HG02973 (cell line): ENCODE measurements around the gene MFRP.

Experiments used
- ATAC-seq: cut with Tn5 transposase; IDR thresholded peaks from one replicate; pipeline ENCODE4 v1.9.1; 2021; ENCODE audit warnings: moderate library complexity; ENCODE audit not compliant: unreplicated experiment

The MFRP gene

DNA sequence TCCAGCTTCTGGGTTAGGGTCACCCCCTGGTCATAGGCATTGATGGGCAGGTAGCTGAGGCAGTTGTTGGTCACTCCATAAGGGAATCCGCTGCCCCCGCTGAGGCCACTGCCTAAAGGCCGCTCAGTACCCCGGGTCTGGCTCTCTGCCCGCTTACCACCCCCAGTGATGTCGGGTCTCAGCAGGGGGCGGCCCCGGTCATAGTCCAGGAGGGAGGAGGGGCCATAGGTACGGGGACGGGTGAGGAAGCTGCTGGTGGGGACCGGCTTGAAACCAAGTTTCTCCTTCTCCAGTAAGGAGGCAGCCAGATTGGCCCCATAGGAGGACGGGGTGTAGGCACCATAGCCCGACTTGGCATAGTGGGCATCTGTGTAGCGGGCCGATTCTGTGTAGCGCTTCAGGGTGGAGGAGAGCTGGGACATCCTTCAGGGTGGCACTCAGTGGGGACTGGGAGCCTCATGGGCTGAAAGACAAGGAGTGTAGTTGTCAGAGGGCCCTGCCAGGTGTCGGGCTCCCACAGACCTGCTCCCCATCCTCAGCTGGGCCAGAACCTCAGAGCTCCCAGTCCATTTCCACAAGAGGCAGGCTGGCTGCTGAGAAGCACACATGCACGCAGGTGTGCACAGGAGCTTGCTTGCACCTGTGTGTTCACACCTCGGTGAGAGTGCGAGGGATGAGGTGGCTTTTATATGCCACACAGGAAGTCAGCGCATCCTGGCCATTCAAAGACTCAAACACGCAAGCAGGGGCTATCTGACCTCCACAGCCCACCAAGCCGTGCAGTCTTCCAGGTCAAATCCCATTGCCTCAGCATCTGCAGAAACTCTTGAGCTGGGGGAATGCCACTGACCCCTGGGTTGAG, 26.8 kb upstream of the MFRP start:
- ATAC-seq: no peak

DNA sequence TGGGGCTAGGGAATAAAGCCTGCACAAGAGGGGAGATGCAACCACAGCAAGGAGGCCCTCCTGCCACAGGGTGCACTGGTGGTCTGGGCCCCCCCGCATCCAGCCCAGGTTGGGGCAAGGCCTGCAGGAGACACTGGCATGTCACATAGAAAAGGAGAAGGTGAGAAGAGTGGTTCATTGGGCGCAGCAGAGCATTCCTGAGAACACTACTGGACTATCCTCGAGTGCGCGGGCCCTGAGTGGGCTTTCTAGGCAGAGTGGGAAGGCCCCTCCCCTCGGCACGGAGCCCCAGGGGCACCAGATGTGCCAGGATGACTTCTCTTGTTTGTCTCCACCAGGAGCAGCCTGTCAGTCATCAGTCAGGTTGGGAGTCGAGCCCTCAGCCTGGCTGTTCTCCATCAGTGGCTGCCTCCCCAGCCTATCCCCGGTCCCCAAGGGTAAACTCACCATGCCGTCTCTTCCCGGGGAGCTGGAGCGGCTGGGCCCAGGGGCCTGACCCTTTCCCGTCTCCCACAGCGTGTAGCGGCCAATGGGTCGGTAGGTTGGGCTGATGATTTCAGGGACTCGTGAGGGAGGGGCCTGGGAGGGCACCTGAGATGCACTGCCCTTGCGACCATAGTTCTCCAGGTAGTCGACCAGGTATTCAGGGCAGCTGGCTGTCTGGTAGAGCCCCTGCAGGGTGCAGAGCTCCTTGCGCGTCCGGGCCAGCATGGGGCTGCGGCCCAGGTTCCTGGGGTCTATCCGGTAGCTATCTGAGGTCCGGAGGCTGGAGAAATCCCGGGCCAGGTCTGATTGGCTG, 26.0 kb upstream of the MFRP start:
- ATAC-seq: no peak

DNA sequence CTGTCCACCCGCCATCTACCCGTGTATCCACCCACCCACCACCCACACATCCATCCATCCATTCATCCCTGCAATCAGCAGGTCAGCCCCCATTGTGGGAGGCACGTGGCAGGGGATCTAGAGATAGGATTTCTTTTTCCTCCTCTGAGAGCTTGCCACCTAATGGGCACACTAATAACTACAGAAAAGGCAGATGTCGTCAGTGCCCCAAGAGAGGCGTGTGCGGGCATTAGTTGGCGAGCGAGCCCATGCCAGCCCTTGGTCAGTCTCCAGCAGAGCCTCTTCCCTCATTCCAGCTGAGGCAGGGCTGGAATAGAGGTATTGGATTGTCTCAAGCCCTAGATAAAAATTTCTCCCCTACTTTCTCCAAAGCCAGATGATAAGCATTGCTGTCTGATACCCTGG, 25.3 kb upstream of the MFRP start:
- no peak for ATAC-seq

DNA sequence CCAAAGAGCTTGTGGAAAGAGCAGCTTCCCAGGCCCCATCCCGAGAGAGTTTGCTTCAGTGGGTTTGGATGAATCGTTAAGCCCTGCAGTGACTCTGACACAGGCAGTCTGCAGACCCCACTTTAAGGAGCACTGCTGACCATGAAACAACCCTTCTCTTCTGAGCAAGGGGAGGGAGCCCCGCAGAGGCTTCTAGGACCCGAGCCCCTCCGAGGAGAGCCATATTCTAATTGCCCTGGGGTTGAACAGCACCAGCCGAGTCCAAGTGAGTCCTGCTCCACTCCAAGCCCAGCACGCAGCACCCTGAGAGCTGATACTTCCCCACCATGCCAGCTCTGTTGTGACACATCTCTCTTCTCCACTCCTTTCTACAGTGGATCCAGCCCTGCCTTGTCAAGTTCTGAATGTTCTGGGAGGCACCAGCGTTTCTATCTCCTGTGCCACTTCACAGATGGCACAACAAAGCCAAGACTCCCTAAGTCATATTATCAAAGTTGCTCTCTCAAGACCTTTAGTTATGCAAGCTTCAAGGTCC, 24.6 kb upstream of the MFRP start:
- ATAC-seq: no peak

DNA sequence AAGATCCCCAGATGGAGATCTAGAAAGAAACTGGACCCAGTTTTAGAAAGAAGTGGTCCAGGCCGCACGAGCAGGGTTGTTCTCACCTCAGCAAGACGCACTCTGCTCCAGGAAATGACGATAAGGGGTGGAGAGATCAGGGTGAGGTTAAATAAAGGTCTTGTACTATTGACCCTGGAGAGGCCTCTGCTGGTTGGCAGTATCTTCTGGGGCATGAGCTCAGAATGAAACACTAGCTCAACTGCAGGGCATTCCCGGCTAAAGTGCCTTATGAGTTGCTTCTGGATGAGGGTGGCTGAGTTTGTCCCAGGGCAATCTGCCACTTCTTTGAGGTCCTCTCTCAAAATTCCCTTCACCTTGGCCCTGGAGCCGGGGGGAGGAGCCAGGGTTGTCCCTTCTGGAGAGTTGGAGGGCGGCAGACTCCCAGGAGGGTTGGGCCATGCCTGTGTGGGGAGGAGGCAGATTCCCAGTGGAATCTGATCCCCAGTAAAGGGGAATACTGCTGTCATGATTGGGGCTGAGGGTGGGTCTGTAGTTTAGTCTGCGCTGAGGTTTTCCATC, 24.1 kb upstream of the MFRP start:
- ATAC-seq: no peak

DNA sequence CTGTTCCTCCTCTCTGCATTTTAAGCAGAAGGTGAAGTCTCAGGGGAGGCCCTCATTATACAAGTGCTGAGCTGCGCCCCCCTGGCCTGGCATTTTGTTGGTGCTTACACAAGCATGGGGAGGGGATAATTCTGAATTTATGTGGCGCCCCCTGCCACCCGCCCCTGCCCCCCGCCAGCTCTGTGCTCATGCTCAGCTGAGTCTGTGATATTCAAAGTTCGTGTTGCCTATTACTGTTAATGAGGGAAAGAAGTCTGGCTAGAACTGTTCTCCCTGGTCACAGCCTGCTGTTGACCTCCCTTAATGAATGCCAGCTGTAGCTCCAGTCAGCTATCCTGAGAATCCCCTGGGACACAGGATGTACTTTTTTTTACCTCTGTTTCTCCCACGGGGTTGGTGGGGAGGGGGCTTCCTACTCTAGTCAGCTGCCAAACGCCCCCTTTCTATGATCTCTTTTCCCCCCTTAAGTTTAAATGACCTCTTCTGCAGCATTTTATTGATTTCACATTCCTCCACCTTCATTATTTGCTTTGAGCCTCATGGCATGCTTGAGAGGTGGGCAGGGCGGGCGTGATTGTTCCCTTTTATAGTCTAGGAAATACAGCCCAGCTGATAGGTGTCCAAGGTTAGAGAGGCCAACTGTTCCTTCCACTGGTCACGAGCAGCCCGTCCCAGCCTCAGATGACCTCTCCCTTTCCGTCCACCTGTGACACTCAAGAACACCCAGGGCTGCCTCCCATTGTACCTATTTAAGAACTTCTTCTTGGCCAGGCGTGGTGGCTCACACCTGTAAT, 22.8 kb upstream of the MFRP start:
- no peak for ATAC-seq

DNA sequence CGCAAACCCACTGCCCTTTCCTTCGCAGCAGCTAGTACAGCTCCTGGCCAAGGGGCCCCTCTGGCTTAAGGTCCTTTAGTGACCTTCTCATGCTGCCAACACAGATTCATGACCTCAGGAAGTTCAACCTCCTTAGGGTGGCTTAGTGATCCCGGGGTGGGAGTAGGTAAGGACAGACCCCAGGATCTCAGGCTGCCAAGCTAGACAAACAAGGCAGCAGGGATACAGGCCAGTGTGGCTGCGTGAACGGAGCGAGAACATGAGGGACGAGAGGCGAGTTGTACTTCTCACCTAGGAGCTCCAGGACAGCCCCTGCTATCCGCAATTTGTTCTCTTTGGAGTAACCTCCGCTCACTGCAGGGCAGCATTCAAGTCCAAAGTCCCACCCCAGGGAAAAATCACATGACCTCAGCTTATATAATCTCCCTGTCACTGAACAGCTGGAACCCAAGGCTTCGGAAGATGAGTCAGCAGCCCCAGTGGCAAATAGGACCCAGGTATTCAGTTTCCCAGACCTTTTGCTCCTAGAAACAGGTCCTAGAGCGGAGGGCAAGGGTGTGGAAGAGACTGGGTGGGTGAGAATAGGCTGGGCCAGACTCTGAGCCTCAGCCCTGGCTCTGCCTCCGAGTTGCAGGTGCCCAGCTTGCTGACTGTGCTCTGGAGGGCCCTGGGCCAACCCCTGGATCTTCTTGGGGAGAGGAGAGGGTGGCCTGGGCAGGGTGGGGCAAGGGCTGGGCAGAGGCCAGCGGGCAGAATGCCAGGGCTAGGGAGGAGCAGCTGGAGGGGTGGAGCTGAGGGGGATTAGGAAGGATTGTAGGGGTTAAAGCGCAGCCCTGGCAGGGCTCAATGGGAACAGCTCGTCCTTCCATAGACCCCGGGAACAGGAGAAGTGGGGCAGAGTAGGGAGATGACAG, 21.9 kb upstream of the MFRP start:
- ATAC-seq: no peak

DNA sequence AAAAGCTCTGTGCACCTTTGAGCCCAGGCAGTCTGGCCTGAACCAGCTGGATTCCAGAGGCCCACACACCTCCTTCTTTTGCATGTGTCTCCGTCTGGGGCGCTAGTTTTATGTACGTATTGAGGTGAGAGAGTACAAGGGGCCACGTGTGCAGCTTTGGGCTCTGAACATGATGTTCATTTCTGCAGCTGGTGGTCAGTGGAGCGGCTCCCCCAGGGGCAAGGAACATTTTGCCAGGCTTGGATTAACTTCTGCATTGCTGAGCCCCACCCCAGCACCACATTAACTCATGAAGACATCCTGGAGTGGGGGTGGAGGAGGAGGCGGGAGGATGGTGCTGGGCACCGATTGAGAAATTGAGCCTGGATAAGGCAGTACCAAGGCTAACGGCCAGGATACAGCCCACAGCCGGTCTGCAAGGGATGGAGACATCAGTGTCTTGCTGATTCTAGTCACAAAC, 21.2 kb upstream of the MFRP start:
- ATAC-seq: no peak

DNA sequence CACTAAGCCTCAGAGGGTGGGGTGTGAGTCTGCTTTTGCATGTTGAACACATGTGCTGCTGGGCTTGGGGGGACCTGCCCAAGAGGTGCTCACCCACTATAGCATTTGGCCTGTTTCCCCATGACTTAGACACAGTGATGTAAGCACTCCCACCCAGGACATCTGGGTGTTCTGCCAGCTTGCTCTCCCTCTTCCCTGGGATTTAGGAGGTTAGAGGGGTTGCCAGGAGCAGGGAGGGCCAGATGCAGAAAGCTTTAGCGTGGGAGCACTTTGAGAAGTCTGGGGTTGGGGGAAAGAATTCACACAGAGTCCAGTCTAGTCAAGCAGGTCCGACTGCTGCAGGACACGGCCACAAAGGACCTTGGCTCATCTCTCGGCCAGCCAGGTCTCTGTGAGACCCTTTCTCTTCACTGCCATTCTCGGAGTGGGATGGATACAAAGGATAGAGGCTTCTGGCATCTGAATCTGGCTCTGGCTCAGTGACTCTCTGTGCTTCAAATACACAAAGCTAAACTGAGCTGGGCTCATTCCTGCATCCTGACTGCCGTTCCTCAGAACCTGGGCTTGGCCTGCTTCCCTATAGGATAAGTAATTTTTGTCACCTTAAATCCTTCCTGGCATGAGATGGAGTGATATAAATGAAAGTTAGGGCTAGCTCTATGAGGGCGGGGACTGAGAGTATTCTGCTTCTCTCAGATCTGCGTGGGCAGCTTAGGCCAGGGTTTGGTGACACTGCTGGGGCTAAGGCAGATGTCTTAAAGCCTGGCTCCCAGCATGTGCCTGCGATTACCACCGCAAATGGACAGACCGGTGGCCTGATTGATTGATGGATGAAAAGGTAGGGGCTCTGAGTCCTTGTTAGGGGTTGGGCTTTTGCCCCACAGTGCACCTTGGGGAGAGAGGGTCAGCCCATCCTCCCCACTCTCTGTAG, 20.4 kb upstream of the MFRP start:
- no peak for ATAC-seq

DNA sequence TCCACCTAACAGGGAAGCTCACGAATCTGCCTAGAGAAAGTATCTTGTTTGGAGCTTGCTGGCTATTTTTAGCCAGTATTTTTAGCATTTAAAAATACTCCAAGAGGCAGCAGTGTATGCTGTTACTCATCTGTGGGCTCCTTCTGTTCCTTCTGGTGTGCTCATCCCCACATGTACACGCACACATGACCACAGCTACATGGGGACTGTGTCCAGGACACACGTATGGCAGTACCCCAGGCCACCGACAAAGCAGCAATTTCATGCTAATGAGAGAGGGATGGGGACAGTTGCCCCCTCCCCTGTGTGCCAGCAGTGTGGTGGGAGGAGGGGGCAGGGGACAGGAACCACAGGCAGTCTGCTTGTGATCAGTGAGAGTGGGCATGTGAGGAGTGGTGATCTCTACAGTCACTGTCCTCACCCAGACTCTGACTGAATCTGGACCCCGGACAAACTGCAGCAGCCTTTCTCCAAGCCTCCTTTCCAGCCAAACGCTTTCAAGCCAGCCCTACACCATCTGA, 18.6 kb upstream of the MFRP start:
- ATAC-seq: no peak

DNA sequence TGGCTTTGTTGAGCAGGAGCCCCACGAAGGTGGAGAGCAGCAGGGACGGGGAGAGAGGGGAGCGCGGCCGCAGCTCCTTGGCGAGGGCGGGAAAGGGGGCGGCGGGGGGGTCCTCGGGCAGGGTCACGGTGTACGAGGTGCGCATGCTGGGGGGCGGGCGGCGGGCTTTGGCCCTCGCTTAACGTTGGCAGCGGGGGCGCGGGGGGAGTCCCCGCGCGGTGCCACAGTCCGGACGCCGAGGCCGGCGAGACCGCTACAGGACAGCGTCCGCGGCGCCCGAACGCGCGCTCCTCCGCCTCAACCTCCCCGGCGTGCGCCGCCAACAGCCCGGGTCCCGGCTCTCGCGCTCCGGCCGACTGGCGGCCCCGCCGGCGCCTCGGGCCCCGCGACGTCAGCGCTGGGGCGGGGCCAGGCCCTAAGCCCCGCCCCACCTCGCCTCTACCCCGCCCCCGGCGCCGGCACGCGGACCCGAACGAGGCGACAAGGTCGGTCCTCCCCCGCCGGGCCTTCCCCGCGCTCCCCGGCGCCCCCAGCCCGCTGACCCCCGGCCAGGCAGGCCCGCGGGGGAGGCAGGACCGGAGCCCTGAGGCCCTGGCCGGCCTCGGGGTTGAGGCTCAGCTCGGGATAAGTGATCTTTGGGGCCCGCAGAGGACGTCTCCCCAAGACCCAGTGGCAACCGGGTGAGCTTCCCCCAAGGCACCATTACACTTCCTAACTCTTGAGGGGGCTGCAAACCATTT, 17.5 kb upstream of the MFRP start:
- no peak for ATAC-seq

DNA sequence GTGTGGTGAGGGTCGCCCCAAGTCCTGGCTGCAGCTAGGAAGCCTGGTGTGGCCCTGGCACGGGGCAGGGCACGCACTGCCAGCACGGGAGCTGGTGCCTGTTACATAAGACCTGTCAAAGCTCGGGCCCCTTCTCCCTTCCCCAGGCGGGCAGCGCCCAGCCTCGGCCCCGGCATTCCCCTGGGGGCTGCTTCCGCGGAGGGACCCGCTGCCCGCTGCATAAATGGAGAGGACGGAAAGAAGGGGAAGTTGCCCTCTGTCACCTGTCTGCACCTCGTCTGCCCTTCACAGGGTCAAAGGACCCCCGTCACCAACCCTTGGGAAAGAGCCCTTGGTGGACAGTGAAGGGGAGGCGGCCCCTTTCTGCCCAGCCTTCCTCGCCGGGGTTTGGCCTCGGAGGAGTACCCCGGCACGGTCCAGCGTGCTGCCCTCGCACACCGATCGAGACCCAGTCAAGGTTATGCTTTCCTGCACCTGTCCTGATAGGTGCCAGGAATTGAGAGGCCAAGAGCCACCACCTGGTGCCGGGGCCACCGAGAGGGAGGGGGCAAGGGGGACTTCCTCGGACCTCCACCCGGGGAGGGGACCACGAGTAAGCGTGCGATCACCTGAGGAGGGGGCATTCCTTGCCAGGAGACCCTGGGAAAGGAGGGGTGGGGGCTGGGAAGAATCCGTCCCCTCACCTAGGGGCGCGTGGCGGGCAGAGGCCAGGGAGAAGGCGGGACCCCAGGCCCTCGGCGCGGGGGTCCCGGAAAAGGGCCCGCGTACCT, 16.8 kb upstream of the MFRP start:
- ATAC-seq: no peak

DNA sequence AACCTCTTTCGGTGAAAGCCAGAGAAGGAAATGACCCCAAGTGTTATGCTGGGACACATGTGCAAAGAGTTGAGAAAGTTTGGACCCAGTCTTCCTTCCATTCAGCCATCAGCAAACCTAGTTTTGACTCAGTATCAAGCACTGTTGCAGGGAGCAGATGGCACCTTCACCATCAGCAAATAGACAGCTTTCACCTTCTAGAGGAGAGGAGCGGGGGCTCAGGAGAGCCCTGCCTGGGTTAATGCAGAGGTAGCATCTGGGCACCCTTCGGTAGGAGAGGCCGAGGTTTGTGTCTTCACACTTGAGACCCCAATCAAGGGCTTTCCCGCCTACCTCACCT, 16.2 kb upstream of the MFRP start:
- no peak for ATAC-seq

DNA sequence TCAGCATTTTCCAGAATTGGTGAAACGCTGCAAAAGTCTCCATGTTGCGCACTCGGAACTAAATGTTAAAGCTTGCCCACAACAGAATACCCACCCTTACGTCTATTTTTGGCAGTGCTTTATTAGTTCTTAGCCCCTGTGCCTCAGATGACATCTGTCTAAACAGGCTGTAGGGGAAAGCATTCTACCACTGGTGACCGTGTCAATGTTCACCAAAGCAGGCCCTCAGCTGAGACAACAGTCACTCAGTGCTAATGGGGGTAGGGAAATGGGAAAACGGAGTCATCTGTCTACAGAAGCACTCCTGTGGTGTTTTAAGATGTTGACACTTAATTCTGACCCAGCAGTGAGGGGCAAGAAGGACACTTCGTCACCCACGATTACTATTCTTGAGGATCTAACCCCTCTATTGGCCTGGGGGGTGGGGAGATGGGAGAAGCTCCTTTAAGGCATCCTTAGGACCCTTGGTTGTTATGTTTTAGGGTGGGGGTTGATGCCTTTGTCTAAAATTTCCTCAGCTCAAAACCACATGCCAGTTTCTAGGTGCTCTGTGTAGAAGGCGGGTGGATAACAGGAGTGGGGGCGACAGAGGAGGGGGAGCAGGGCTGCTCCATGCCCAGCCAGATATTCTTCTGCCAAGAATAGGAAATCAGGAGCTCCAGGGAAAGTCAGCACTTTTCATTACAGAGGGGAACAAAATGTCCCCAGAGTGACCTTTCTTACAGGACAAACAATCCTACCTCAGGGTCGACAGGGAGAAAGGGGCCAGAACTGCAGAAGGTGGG, 15.6 kb upstream of the MFRP start:
- no peak for ATAC-seq

DNA sequence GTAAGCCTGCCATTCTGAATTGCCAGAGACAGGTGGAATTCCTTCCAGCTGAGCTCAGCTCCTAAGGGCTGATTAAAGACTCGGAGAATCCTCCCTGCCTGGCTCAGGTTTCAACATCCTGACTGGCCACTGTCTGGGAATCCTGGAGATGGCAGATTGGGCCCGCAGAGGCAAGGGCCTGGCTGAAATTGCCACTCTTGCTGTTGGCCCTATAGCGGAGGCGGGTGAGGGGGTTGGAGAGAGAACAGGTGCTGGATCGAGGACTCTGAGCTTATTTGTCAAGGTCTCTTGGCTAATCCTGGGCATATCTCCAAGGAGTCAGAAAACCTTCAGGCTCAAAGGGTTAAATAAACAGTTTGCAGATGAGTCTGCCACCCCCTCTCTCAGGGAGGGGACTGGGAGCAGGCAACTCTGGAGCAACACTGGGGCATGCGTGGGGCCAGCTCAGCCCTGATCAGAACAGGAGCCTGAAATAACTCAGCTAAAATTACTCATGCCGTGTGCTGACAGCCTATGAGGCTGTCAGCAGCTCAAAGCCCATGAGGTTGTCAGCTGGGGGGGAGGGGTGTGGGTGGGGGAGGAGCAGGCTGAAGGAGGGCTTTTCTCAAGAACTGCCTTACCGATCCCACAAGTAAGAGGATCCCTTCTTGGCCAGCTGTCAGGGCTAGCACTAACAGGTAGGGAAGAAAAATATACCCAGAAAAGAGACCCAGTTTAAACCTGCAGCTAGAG, 14.7 kb upstream of the MFRP start:
- ATAC-seq: no peak
